ENCODE results near the gene ALK.

DNA sequence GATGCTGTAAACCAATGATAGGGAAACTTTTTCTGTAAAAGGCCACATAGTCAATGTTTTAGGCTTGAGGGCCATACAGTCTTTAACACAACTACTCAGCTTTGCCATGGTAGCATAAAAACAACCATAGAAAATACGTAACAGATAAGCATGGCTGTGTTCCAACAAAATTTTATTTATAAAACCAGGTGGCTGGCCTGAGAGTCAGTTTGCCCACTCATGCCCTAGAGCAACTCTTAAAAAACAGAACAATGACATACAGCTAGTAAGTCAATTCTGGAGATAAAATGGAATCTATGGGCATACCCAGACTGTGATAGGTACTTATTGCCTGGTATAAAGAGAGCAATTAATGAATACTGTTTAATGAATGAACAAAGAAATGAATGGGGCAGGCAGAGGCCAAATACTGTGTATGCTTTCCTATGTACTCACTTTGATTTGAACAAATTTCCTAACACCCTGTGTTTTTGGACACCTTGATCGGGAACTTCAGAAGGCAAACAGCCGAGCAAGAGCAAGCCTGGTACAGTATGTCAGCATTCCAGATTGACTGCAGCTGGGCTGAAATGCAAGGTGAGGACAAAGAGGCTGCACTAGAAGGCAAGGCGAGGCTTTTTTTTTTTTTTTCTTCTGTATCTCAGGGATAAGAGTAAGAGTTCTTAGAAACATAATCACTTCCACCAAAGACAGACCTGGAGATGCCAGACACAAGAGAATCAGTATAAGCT, 490.8 kb downstream of the ALK start:
- TF ChIP-seq, protein P1, sequence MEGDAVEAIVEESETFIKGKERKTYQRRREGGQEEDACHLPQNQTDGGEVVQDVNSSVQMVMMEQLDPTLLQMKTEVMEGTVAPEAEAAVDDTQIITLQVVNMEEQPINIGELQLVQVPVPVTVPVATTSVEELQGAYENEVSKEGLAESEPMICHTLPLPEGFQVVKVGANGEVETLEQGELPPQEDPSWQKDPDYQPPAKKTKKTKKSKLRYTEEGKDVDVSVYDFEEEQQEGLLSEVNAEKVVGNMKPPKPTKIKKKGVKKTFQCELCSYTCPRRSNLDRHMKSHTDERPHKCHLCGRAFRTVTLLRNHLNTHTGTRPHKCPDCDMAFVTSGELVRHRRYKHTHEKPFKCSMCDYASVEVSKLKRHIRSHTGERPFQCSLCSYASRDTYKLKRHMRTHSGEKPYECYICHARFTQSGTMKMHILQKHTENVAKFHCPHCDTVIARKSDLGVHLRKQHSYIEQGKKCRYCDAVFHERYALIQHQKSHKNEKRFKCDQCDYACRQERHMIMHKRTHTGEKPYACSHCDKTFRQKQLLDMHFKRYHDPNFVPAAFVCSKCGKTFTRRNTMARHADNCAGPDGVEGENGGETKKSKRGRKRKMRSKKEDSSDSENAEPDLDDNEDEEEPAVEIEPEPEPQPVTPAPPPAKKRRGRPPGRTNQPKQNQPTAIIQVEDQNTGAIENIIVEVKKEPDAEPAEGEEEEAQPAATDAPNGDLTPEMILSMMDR (IDR thresholded peaks at IDR 0.05): no peak
- no peak for TF ChIP-seq POLR2A (IDR thresholded peaks at IDR 0.05)
